ENCODE measurements around the gene MPZL2.

DNA sequence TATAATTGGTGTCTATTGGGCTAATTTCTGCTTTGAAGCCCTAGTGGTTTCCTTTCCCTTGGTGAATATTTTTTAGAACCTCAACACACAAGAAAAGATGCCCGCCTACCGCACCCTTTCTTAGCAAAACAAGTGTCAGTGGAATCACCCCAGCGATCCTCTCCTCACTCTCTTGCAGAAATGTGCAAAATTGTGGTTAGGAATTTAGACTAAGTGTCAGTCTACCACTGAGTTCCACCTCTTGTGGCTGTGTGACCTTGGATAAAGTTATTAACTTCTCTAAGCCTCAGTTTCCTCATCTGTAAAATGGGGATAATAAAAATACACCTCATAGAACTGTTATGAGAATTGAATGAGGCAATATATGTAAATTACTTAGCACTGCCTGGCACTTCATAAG, 34.0 kb downstream of the MPZL2 start:
- TF ChIP-seq TAF1 (IDR thresholded peaks at IDR 0.05; ENCODE audit: borderline replicate concordance, low read depth, low read length) (no peak), RAD21 (IDR thresholded peaks at IDR 0.05; ENCODE audit: low read length) (no peak)
- TF ChIP-seq, protein P1, sequence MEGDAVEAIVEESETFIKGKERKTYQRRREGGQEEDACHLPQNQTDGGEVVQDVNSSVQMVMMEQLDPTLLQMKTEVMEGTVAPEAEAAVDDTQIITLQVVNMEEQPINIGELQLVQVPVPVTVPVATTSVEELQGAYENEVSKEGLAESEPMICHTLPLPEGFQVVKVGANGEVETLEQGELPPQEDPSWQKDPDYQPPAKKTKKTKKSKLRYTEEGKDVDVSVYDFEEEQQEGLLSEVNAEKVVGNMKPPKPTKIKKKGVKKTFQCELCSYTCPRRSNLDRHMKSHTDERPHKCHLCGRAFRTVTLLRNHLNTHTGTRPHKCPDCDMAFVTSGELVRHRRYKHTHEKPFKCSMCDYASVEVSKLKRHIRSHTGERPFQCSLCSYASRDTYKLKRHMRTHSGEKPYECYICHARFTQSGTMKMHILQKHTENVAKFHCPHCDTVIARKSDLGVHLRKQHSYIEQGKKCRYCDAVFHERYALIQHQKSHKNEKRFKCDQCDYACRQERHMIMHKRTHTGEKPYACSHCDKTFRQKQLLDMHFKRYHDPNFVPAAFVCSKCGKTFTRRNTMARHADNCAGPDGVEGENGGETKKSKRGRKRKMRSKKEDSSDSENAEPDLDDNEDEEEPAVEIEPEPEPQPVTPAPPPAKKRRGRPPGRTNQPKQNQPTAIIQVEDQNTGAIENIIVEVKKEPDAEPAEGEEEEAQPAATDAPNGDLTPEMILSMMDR (IDR thresholded peaks at IDR 0.05) = no peak

Measured in SK-N-SH (cell line).